Adrenal gland (tissue), 12 donors: ENCODE data around the gene PLAU. TPM values are rescaled to one million over a fixed set of nuclear protein-coding genes. Genes with fewer than 3 reads are reported as not detected.

Source experiments
- DNase-seq, 7 donors: peaks; one replicate each; pipeline ENCODE4 v3.0.0-alpha.2; 2019 to 2020
- H3K27ac ChIP-seq, 5 donors: fragments of 200-600 bp; sonication (generic) in 4 of 5; 1 replicate in 3 of 5; 2 replicates in 2 of 5; pipeline versions ENCODE4 v1.5.1 to v1.8.0; 2016 to 2020; ENCODE audit warnings: mild to moderate bottlenecking in 1 of 5
- H3K27me3 ChIP-seq: fragments of 200-600 bp; 2 replicates; pipeline ENCODE4 v1.8.0; 2021
- H3K36me3 ChIP-seq, 2 donors: fragments of 200-600 bp; replicated peaks in 1 of 2; 1 replicate in 1 of 2; 2 replicates in 1 of 2; pipeline versions ENCODE4 v1.5.1 to v1.8.0; 2018 to 2022
- H3K4me1 ChIP-seq, 2 donors: fragments of 200-600 bp; replicated peaks in 1 of 2; 1 replicate in 1 of 2; 2 replicates in 1 of 2; pipeline versions ENCODE4 v1.5.1 to v1.8.0; 2018 to 2021
- H3K4me3 ChIP-seq, 4 donors: fragments of 200-600 bp; sonication (generic) in 3 of 4; one replicate each; pipeline ENCODE4 v1.5.1; 2016 to 2018
- H3K9me3 ChIP-seq, 3 donors: fragments of 200-600 bp; sonication (generic) in 1 of 3; replicated peaks in 1 of 3; 1 replicate in 2 of 3; 2 replicates in 1 of 3; pipeline versions ENCODE4 v1.5.1 to v1.8.0; 2016 to 2021
- CTCF ChIP-seq, 6 experiments: fragments of 450-650 bp in 4 of 6; fragments of 200-600 bp in 2 of 6; sonication (generic) in 1 of 6; IDR thresholded peaks; 1 replicate in 5 of 6; 2 replicates in 1 of 6; pipeline versions ENCODE4 v1.5.1 to v1.8.0; 2016 to 2021; ENCODE audit warnings: antibody characterized with exemption in 6 of 6, mild to moderate bottlenecking in 2 of 6, moderate library complexity in 1 of 6
- POLR2A ChIP-seq, 2 donors: fragments of 450-650 bp; IDR thresholded peaks; one replicate each; pipeline ENCODE4 v1.6.1; 2017; ENCODE audit warnings: antibody characterized with exemption in 2 of 2, mild to moderate bottlenecking in 2 of 2, moderate library complexity in 1 of 2
- WGBS, 4 donors: extraction: QIAGEN DNeasy Blood & Tissue Kit in 2 of 4; methylation state at CpG; one replicate each; pipeline versions ENCODE4 v1.1.5 to v1.1.7; 2013 to 2017; 5-methylcytosine and 5-hydroxymethylcytosine counted together
- intact Hi-C, 2 donors: fragments of 100-400 bp; cut with DNase I; formaldehyde crosslinking; loops; one replicate each; pipeline versions ENCODE4 v1.14.1 to v1.15.0; 2022 to 2023
- polyA plus RNA-seq, 3 donors: library from polyadenylated mRNA; stranded (reverse); fragments of 200-250 nt in 2 of 3; fragments of 350-450 nt in 1 of 3; fragmentation: Illumina TruSeq in 1 of 3; extraction: RNeasy Lipid Tissue Mini Kit (QIAGEN cat#74804) in 1 of 3; gene quantifications; one replicate each; pipeline ENCODE4 v1.2.3, GENCODE V29; 2013 to 2014
- total RNA-seq, 9 donors: library from RNA; depleted of rRNA in 4 of 9; stranded (reverse); fragments of >200 nt in 4 of 9; fragments of 120-200 nt in 1 of 9; fragmentation: NEBNext Ultra II Directional in 1 of 9; extraction: Animal tissue kit (Norgen Biotek cat#: 25700) in 1 of 9; gene quantifications; one replicate each; pipeline versions ENCODE4 v1.1.0 to v1.2.4, GENCODE V29; 2013 to 2023
- donor health status: healthy with polysubstance abuse.
- donor health status: Bipolar disorder and iron deficiency.
- donor health status: DM: yes; HTN: yes; CAD: no.
- donor health status: DM: no; HTN: no; CAD: no.
- donor health status: DM: no; HTN: no; CAD: no.
- donor health status: DM: yes; HTN: yes; CAD: no.

The PLAU gene
- total and polyA plus RNA-seq, 12 donors: 0.94 to 19.4 (median 6.9) TPM

GRCh38 chr10:73920089-73920488 is 9.2 kb downstream of the PLAU start:
- no peaks in the 10 kb centered on the region for H3K9me3 ChIP-seq
- TF ChIP-seq POLR2A (IDR thresholded peaks at IDR 0.05) (no peak), CTCF (IDR thresholded peaks at IDR 0.05) (peak in 1 of 6 experiments; percentile 9)
- H3K27ac ChIP-seq: peak overlapping the region in 3 of 5 donors; percentile 22 to 81 (median 51)
- H3K4me3 ChIP-seq: no peak overlapping the region
- DNase-seq: peak in 6 of 7 donors; percentile 24 to 72 (median 40)
- no peaks in the 10 kb centered on the region for H3K4me1 ChIP-seq
- intact Hi-C loops: no loop called here
- H3K36me3 ChIP-seq: no peaks in the 10 kb centered on the region
- WGBS, 4 donors: 31 to 55% (median 47%) methylated on average over 4 of the region's 4 CpGs
- no peaks in the 10 kb centered on the region for H3K27me3 ChIP-seq

GRCh38 chr10:73922007-73922863 is 11.3 kb downstream of the PLAU start:
- 87 to 93% (median 89%) methylated on average over 6 of the region's 6 CpGs for WGBS, 4 donors
- intact Hi-C loops: no loop called here
- Histone ChIP-seq H3K4me1 (no peaks in the 10 kb centered on the region), H3K27ac (no peak overlapping the region), H3K9me3 (no peaks in the 10 kb centered on the region), H3K36me3 (no peaks in the 10 kb centered on the region), H3K4me3 (no peak overlapping the region), H3K27me3 (no peaks in the 10 kb centered on the region)
- DNase-seq: no peak
- no peak for TF ChIP-seq CTCF (IDR thresholded peaks at IDR 0.05)

- 68 to 72% (median 71%) methylated on average over 1 to 2 of the region's 2 CpGs for WGBS, 4 donors
- Histone ChIP-seq H3K27me3 (no peaks in the 10 kb centered on the region), H3K9me3 (no peaks in the 10 kb centered on the region), H3K27ac (no peak overlapping the region), H3K36me3 (no peaks in the 10 kb centered on the region), H3K4me3 (no peak overlapping the region), H3K4me1 (no peaks in the 10 kb centered on the region)
- TF ChIP-seq CTCF (IDR thresholded peaks at IDR 0.05) (no peak), POLR2A (IDR thresholded peaks at IDR 0.05) (no peak)
- DNase-seq: no peak
- intact Hi-C loops: no loop called here
Measured at GRCh38 chr10:73922864-73923133, 11.9 kb downstream of the PLAU start.

GRCh38 chr10:73923935-73924598 is 13.1 kb downstream of the PLAU start:
- H3K36me3 ChIP-seq: no peaks in the 10 kb centered on the region
- no peaks in the 10 kb centered on the region for H3K9me3 ChIP-seq
- DNase-seq: no peak
- no peak overlapping the region for H3K4me3 ChIP-seq
- no peaks in the 10 kb centered on the region for H3K27me3 ChIP-seq
- H3K27ac ChIP-seq: no peak overlapping the region
- 38 to 73% (median 68%) methylated on average over 3 to 4 of the region's 4 CpGs for WGBS, 4 donors
- H3K4me1 ChIP-seq: no peaks in the 10 kb centered on the region
- TF ChIP-seq POLR2A (IDR thresholded peaks at IDR 0.05): no peak
- no peak for TF ChIP-seq CTCF (IDR thresholded peaks at IDR 0.05)
- intact Hi-C loops: no loop called here
